ENCODE data around the gene SCN1B.

Gene SCN1B

GRCh38 chr19:35058370-35058769 is 28.1 kb downstream of the SCN1B start:
- no peak for DNase-seq

DNA sequence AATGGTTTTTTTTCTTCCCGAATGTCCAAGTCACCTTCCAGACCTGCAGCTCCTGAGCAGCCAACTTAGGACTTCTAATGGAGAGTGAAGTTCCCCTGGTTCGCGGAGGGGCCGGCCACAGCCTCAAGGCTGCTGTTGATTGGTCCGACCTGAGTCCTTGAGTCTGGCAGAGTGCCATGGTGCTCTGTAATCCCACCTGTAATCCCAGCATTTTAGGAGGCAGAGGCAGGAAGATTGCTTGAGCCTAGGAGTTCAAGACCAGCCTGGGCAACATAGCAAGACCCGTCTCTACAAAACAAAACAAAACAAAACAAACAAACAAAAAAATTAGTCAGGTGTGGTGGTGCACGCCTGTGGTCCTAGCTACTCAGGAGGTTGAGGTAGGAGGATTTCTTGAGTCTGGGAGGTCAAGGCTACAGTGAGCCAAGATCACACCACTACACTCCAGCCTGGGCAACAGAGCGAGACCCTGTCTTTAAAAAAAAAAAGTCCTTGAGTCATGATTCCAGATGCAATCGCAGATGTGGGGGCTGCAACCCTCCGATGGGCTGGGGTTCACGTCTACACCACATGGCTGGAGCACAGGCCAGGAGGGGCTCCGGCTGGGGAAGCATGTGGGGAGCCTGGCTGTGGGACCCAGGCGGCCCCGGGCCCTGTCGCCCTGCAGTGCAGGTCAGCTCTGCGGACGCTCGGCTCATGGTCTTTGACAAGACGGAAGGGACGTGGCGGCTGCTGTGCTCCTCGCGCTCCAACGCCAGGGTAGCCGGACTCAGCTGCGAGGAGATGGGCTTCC is 28.9 kb downstream of the SCN1B start:
- no peak for DNase-seq

GRCh38 chr19:35059799-35060091 is 29.5 kb downstream of the SCN1B start:
- no peak for DNase-seq

DNA sequence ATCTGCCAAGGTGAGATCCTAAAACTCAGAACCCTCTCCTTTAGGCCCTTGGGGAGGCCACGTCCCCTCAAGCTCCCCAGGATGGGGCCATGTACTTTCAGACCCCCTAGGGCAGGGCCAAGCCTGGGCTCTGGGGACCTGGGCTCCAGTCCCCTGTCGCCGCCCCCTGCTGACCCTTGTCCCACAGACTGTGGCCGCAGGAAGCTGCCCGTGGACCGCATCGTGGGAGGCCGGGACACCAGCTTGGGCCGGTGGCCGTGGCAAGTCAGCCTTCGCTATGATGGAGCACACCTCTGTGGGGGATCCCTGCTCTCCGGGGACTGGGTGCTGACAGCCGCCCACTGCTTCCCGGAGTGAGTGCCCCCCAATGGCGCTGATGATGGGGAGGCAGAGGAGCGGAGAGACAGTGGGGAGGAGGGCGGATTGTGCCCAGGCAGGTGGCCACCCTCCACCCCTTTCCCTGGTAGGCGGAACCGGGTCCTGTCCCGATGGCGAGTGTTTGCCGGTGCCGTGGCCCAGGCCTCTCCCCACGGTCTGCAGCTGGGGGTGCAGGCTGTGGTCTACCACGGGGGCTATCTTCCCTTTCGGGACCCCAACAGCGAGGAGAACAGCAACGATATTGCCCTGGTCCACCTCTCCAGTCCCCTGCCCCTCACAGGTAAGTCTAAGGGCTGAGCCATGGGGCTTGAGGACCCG is 30.0 kb downstream of the SCN1B start:
- no peak for DNase-seq

DNA sequence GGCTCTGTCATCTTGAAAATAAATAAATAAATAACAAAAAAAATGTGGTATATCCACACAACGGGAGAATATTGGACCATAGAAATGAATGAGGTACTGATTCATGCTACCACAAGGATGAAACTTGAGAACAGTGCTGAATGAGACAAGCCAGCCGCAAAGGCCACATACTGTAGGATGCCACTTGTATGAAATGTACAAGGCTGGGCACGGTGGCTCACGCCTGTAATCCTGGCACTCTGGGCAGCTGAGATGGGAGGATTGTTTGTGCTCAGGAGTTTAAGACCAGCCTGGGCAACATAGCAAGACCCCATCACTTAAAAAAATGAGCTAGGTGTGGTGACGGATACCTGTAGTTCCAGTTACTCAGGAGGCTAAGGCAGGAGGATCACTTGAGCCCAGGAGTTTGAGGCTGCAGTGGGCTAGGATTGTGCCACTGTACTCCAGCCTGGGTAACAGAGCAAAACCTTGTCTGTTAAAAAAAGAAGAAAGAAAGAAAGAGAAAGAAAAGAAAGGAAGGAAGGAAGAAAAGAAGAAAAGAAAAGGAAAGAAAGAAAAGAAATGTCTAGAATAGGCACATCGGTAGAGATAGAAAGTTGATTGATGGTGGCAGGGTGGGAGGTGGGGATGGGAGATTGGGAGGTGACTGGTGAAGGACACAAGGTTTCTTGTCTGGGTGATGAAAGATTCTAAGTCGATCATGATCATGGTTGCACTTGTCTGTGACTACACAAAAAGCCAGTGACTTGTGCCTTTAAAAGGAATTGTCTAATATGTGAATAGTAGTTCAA is 31.5 kb downstream of the SCN1B start:
- no peak for DNase-seq

GRCh38 chr19:35062942-35063341 is 32.7 kb downstream of the SCN1B start:
- DNase-seq: no peak

DNA sequence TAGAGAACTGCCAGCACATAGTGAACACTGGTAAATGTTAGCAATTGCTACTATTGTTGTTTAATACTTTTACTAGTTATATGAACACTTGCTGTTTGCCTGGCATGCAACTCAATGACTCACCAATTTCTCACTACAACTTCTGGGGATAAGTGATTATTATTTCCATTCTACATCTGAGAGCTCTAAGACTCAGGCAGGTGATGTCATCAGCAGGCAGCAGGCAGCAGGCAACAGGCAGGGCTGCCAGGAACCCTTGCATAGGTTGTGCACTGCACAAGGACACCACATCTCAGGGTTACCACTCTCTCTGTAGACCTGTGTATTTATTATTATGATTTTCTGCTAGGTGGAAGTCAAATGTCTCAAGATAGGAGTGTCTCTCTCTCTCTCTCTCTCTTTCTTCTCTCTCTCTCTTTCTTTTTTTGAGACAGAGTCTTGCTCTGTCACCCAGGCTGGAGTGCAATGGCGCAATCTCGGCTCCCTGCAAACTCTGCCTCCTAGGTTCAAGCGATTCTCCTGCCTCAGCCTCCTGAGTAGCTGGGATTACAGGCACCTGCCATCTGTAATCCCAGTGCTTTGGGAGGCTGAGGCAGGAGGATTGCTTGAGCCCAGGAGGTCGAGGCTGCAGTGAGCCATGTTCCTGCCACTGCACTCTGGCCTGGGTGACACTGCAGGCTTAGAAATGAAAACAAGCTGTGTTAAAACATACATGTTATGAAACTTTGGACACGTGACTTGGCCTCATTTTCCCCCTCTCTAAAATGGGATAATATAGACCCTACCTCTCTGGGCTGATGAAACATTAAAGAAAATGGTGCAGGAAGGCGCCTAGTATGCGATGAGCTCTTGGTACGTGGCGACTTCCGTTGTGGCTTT is 33.9 kb downstream of the SCN1B start:
- DNase-seq: no peak

DNA sequence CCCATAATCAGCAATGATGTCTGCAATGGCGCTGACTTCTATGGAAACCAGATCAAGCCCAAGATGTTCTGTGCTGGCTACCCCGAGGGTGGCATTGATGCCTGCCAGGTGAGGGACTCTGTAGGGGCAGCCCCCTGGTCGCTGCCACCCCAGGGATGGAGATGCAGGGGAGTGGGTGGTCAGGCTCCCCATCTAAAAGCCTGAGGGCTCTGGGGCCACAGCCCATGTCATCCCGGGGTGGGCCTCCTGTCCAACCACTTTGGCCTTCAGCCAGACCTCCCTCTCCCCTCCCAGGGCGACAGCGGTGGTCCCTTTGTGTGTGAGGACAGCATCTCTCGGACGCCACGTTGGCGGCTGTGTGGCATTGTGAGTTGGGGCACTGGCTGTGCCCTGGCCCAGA is 35.3 kb downstream of the SCN1B start:
- no peak for DNase-seq

DNA sequence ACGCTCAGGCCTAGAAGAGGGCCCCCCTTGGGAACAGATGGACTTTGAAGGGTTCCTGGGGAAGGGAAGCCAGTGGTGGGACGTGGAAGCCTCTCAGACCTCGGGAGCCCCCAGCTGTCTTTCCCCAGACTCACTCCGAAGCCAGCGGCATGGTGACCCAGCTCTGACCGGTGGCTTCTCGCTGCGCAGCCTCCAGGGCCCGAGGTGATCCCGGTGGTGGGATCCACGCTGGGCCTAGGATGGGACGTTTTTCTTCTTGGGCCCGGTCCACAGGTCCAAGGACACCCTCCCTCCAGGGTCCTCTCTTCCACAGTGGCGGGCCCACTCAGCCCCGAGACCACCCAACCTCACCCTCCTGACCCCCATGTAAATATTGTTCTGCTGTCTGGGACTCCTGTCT is 35.9 kb downstream of the SCN1B start:
- DNase-seq: no peak

- DNase-seq: peak; percentile 23
Measured at GRCh38 chr19:35066691-35067563, 36.7 kb downstream of the SCN1B start.

- no peak for DNase-seq
Measured at GRCh38 chr19:35068941-35069634, 38.8 kb downstream of the SCN1B start.

DNA sequence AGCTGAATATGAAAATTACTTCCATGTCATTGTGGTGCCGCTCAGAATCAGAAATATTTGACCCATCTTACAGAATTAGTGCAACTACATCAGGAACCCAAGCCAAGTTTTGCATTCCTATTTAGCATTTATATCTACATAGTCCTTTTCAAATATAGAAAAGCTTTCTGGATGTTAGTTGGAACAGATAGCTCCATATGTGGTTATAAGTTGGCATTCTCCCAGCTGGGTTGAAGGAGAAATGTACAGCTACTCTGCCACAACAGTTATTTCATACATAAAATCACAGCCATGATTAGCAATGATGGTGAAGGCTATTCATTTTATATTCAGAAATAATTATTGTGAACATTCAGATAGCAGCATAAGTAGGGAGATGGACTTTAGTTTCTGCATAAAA is 39.4 kb downstream of the SCN1B start:
- no peak for DNase-seq

DNA sequence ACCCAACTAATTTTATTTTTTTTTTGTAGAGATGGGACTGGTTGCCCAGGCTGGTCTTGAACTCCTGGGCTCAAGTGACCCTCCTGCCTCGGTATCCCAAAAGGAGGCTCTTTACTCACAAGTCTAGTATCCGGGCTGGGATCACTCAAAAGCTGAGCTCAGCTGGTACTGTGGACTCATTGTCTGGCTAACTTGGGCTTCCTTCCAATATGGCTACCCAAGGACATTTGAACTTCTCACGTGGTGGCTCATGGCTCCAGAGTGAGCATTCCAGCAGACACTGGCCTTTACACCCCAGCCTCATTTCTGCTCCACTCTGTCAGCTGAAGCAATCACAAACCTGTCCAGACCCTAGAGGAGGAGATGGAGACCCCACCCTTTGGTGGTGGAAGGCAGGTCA is 40.2 kb downstream of the SCN1B start:
- DNase-seq: no peak

DNA sequence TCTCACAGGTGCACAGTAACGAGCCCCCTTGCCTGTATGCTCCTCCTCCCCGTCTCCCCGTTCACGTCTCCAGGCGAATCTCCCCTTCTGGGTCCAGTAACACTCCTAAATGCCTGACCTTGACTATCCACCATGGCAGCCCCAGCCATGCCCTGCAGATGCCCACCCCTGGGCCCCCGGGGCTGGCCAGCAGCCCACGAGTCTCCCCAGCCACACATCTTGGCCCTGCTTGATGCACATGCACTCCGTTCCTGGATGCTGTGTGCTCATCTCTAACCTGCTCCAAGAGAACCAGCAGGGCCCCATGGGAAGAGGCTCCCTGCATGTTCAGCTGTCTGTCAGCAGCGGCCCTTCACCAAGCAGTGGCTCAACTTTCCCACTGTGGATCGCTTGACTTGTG is 43.2 kb downstream of the SCN1B start:
- DNase-seq: no peak

DNA sequence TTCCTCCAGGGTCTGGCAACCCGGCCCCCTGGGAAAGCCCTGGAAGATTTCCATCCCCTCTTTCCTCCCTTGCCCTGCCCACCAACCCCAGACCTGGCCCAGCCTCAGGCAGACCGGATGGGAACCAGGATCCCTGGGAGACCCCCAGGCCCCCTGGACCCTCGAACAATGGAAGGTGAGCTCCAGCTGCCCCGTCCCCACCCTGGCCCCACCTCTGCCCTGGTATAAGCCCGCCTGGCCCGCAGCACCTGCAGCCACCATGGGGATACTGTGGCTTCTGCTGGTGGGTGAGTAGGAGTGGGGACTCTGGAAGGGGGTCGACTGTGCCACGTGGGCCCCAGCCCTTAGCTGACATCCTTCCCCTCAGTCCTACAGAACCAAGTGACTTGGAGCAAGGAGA is 43.7 kb downstream of the SCN1B start:
- DNase-seq: no peak

DNA sequence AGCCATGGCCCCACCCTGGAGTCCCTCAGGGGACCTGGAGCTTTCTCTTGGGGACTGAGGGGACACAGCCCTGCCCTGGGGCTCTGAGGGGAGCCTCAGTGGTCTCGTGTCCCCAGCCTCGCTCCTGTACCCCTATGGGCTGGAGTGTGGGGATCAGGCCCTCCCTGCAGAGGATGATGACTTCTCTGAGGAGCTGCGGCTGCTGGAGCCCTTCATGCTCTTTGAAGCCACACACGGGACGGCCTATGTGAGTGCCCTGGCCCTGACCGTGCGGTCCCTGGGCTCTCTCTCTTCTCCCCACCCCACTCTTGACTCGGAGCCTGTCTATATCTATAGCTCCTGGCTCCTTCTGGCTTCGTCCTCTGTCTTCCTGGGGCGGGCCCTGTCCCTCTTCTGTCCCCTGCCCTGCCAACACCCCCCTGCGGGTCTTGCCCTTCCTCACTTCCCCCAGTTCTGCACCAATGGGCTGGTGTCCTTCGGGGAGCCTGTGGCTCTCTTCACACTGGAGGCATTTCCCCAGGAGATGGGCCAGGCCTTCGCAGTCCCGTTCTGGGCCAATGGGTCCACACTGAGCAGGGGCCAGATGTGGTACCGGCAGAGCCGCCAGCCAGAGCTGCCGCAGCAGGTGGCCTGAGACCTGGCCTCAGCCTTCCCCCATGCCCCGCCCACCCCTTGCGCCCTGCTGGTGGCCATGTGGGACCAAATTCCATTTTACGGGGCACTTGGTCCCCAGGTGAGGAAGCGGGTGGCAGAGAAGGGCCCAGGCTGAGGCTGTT is 44.3 kb downstream of the SCN1B start:
- no peak for DNase-seq

DNA sequence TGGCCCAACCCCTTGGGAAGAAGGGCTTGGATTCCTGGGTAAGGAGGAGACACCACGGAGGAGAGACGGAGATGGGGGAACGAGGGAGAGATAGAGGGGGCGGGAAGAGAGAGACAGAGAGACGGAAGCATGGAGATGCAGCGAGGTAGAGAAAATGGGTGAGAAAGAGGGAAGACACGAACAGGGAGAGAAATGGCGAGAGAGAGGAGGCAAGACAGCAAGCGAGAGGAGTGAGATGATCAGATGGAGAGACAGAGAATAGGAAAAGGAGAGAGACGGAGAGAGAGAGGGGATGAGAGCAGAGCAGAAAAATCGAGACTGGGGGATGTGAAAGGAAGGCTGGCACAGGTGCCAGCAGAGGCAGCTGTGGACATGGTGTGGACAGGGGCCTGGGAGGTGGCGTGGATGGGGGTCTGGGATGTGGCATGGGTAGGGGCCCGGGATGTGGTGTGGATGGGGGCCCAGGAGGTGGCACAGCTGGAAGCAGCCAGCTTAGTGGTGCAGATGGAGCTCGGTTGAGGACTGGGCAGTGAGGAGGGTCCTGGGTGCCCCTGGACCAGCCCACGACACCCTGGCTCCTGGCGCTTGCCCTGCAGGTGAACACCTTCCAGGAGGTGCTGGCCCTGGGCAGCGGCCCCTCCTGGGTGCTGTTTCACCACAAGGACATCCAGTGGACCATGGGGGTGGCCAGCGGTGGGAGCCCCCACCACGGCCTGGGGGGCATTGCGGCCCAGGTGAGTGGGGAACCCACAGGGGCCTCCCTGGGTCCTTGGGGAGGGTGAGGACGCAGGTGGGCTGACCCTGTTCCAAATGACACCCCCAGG is 45.1 kb downstream of the SCN1B start:
- DNase-seq: no peak

- no peak for DNase-seq
Measured at GRCh38 chr19:35076026-35076370, 45.7 kb downstream of the SCN1B start.

DNA sequence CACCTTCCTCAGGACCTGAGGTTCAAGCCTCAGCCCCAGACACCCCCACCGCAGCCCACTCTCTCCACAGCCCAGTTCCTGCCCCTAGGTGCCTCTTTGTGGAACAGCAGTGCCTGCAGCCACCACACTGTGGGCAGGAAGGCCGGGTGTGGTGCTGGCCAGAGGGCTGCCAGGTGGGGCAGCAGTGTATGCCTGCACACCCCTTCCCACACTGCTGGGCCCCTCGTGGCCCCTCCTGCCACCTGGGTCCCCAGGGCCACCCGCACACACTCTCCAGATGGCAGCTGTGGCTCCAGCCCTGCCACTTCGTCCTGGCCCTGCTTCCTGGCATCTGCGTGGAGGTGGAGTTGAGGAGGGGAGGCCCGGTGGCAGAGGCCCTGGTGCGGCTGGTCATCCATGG is 46.4 kb downstream of the SCN1B start:
- no peak for DNase-seq
